Epidermal melanocyte (primary cell): ENCODE results near the gene SUGCT.

Experiments used
- DNase-seq: peaks from one replicate; pipeline ENCODE4 v3.0.0; 2011; ENCODE audit warnings: low spot score; ENCODE audit not compliant: insufficient read length

SUGCT gene

DNA sequence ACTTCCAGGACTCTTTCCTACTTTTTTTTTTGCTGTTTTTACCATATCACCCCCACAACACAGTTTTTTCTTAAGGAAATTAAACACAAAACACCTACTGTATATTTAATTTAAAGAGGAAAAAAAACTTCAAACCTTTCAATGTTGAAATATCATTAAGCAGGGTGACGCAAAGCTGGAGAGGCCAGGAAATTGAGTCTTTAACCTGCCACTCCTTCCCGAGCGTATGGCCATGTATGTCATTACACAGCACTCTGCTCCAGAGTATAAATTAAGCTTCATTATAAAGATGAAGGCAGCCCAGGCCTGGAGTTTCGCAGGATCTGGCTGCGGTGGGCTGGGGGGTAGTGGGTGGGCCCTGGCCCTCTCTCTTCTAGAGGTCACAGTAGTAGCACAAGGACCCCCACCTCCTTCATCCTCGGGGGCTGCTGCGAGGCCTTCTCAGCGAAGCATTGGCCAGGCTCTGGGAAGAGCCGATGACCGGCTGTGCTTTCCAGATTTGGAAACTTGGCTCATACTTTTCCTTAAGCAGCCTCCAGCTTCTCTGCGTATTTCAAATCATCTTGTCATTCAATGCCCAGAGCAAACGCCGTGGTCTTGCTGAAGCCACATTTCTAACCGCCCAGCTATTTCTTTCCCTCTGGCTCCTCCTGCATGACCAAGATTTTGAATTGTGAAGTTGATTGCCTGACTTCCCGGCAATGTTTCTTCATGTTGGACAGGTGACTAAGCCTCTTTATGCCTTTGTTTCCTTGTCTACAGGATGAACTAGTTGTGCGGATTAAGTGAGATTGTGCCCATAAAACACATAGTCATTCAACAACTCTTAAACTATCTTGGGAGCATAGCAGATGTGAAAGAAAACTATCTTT is 765.1 kb downstream of the SUGCT start:
- DNase-seq = no peak

GRCh38 chr7:40903872-40904271 is 769.1 kb downstream of the SUGCT start:
- no peak for DNase-seq

DNA sequence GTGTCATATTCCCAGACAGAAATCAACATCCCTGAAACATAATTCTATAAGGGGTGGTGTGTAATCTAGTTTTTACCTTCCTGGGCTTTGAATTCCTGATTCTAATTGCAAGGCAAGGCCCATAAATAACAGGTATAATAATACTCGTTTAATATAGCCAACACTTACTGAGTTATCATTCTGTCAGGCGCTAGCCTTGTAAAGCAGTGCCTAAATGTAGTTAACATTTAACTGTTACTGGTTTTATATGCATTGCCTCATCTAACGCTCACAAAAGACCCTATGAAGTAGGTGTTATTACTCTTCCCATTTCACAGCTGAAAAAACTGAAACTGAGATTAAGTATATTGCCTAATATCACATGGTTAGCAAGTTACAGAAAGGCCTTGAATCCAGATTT is 772.5 kb downstream of the SUGCT start:
- DNase-seq = no peak

DNA sequence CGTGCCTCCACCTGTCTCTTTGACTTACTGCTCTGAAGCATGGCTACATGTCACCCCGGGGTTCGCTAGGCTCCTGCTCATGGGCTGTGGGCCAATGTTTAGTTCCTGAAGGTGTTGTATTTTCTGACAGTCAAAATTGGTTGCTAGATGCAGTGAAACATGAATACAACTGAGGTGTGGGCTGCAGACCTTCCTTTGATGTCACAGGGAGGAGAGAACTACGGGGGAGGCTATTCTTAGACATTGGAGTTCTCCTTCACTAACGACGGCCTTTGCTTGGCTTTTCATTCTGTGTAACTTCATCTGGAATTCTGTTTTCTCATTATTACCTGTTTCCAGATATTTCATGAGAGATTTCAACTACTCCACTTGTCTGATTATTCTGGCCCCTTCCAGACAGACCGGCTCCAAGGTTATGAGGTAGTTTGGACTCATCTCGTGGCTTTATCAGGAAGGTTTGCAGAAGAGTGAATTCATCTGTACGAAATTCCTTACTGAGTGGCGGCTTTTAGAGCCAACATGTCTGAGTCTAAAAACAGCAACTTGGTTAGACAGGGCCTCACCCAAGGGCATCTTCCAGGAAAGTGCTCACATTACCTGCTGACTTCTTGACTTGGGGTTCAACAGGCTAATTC is 774.7 kb downstream of the SUGCT start:
- no peak for DNase-seq
